ENCODE measurements around the gene FAM3B. TPM values are rescaled to one million over a fixed set of nuclear protein-coding genes. Genes with fewer than 3 reads are reported as not detected.
A peak's percentile ranks its signal among the peaks of the same experiment; 100 is the strongest.

The FAM3B gene
- total and polyA plus RNA-seq, 12 donors = 0.04 to 0.42 (median 0.30) TPM; not detected in 6

- Histone ChIP-seq H3K27ac (no peak overlapping the region), H3K36me3 (no peaks in the 10 kb centered on the region), H3K4me1 (peaks cover 3 to 13% (median 10%) of the 10 kb centered on the region in 9 donors), H3K4me3 (no peak overlapping the region), H3K27me3 (peaks cover 17 to 59% (median 50%) of the 10 kb centered on the region in 7 donors), H3K9me3 (no peaks in the 10 kb centered on the region)
- TF ChIP-seq, protein P1, sequence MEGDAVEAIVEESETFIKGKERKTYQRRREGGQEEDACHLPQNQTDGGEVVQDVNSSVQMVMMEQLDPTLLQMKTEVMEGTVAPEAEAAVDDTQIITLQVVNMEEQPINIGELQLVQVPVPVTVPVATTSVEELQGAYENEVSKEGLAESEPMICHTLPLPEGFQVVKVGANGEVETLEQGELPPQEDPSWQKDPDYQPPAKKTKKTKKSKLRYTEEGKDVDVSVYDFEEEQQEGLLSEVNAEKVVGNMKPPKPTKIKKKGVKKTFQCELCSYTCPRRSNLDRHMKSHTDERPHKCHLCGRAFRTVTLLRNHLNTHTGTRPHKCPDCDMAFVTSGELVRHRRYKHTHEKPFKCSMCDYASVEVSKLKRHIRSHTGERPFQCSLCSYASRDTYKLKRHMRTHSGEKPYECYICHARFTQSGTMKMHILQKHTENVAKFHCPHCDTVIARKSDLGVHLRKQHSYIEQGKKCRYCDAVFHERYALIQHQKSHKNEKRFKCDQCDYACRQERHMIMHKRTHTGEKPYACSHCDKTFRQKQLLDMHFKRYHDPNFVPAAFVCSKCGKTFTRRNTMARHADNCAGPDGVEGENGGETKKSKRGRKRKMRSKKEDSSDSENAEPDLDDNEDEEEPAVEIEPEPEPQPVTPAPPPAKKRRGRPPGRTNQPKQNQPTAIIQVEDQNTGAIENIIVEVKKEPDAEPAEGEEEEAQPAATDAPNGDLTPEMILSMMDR (IDR thresholded peaks at IDR 0.05) = no peak
- 76 to 81% methylated on average over 7 of the region's 7 CpGs for WGBS, 2 donors
- no peak for ATAC-seq
- intact Hi-C loops (cut with DNase I) = no loop called here
- DNase-seq = no peak
Observed at GRCh38 chr21:41319273-41319672, 2.7 kb downstream of the FAM3B start.

GRCh38 chr21:41321211-41321907 lies 4.8 kb downstream of the FAM3B start:
- Histone ChIP-seq H3K27ac (no peak overlapping the region), H3K4me1 (peaks cover 2 to 9% (median 6%) of the 10 kb centered on the region in 9 donors), H3K9me3 (no peaks in the 10 kb centered on the region), H3K4me3 (no peak overlapping the region), H3K27me3 (peaks cover 8 to 40% (median 33%) of the 10 kb centered on the region in 7 donors), H3K36me3 (no peaks in the 10 kb centered on the region)
- TF ChIP-seq, protein P1 (IDR thresholded peaks at IDR 0.05) = no peak
- intact Hi-C loops (cut with DNase I) = no loop called here
- WGBS, 2 donors = 87 to 88% methylated on average over 20 of the region's 20 CpGs
- DNase-seq = no peak
- ATAC-seq = peak in 1 of 8 donors; percentile 20

DNA sequence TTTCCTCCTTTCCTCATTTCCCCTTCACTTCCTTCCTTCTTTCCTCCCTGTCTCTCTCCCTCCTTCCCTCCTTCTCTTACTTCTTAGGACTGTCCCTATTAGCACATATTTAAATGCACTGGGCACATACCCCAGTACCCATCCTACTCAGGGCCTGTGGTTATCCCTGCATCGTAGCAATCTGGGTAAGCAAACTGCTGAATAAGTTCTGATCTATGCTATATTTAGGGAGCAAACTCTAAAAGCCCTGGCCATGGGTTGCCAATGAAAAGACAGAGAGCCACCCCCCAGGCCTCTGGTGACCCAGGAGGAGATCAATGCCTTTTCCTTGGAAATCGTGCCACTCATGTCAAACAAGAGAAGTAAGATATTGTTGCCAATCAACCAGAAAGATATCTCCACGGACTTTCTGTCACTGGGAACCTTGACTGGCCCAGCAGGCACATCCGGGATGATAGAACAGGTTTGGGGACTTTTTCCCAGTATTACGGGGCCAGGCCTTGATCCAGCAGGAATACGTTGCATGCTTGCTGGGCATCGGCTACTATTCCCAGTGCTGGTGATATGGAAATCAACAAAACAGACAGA lies 5.4 kb downstream of the FAM3B start:
- Histone ChIP-seq H3K4me3 (no peak overlapping the region), H3K4me1 (peaks cover 0 to 2% (median 0%) of the 10 kb centered on the region in 9 donors), H3K27ac (no peak overlapping the region), H3K36me3 (no peaks in the 10 kb centered on the region), H3K9me3 (no peaks in the 10 kb centered on the region), H3K27me3 (peaks cover 1 to 34% (median 26%) of the 10 kb centered on the region in 7 donors)
- WGBS, 2 donors = 81 to 89% methylated on average over 7 of the region's 7 CpGs
- ATAC-seq = no peak
- no peak for DNase-seq
- TF ChIP-seq, protein P1 (IDR thresholded peaks at IDR 0.05) = no peak
- intact Hi-C loops (cut with DNase I) = no loop called here

GRCh38 chr21:41322496-41323382 lies 6.1 kb downstream of the FAM3B start:
- intact Hi-C loops (cut with DNase I) = no loop called here
- DNase-seq = no peak
- TF ChIP-seq, protein P1 (IDR thresholded peaks at IDR 0.05) = no peak
- no peak overlapping the region for H3K4me3 ChIP-seq
- H3K36me3 ChIP-seq = no peaks in the 10 kb centered on the region
- H3K9me3 ChIP-seq = no peaks in the 10 kb centered on the region
- no peak for ATAC-seq
- no peaks in the 10 kb centered on the region for H3K4me1 ChIP-seq
- no peak overlapping the region for H3K27ac ChIP-seq
- H3K27me3 ChIP-seq = peaks cover 0 to 27% (median 19%) of the 10 kb centered on the region in 7 donors
- 80 to 82% methylated on average over 23 of the region's 23 CpGs for WGBS, 2 donors

Measured in heart right ventricle (tissue), 16 donors.